ENCODE results near the gene LHFPL3.

DNA sequence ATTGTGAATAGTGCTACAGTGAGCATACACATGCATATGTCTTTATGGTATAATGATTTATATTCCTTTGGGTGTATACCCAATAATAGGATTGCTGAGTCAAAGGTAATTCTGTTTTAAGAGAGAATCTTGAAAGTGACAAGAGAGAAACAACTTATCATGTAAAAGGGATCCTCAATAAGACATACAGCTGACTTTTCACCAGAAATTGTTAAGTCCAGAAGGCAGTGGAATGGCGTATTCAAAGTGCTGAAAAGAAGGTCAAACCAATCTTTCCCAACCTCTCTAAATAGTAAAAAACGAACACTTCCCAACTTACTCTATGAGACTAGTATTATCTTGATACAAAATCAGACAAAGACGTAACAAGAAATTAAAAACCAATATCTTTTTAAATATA lies 59.8 kb downstream of the LHFPL3 start:
- TF ChIP-seq, protein P1, sequence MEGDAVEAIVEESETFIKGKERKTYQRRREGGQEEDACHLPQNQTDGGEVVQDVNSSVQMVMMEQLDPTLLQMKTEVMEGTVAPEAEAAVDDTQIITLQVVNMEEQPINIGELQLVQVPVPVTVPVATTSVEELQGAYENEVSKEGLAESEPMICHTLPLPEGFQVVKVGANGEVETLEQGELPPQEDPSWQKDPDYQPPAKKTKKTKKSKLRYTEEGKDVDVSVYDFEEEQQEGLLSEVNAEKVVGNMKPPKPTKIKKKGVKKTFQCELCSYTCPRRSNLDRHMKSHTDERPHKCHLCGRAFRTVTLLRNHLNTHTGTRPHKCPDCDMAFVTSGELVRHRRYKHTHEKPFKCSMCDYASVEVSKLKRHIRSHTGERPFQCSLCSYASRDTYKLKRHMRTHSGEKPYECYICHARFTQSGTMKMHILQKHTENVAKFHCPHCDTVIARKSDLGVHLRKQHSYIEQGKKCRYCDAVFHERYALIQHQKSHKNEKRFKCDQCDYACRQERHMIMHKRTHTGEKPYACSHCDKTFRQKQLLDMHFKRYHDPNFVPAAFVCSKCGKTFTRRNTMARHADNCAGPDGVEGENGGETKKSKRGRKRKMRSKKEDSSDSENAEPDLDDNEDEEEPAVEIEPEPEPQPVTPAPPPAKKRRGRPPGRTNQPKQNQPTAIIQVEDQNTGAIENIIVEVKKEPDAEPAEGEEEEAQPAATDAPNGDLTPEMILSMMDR (IDR thresholded peaks at IDR 0.05): no peak
- TF ChIP-seq POLR2A (IDR thresholded peaks at IDR 0.05): no peak
